SU-DHL-6 (cell line): Measurements from ENCODE around the gene SEMA3G.

Source experiments
- H2AFZ ChIP-seq: fragments of 200-600 bp; sonication (generic); 2 replicates; pipeline ENCODE4 v1.6.1; 2014; ENCODE audit warnings: low read depth, mild to moderate bottlenecking, moderate library complexity, mixed read lengths, antibody characterized with exemption, low read length; ENCODE audit not compliant: severe bottlenecking
- H3F3A ChIP-seq: fragments of 200-600 bp; shearing (Covaris generic); 2 replicates; pipeline ENCODE4 v1.6.0; 2016; ENCODE audit warnings: antibody characterized with exemption, mild to moderate bottlenecking; ENCODE audit not compliant: insufficient read depth
- H3K27ac ChIP-seq: fragments of 200-600 bp; sonication (generic); 2 replicates; pipeline ENCODE4 v1.5.1; 2016; ENCODE audit warnings: low read depth, mild to moderate bottlenecking, low read length, moderate library complexity, mixed read lengths
- H3K27me3 ChIP-seq: fragments of 200-600 bp; sonication (generic), shearing (Covaris generic); 2 replicates; pipeline ENCODE4 v1.6.0; 2014; ENCODE audit warnings: mild to moderate bottlenecking, low read length
- H3K36me3 ChIP-seq: fragments of 200-600 bp; sonication (generic); 2 replicates; pipeline ENCODE4 v1.6.1; 2014; ENCODE audit warnings: mild to moderate bottlenecking, low read length, mixed read lengths
- H3K4me2 ChIP-seq: fragments of 300-600, 200-600 bp; shearing (Covaris generic), sonication (generic); 2 replicates; pipeline ENCODE4 v1.6.0; 2014; ENCODE audit warnings: low read length, low read depth, mild to moderate bottlenecking; ENCODE audit not compliant: poor library complexity, severe bottlenecking
- H3K4me3 ChIP-seq: fragments of 200-600 bp; sonication (generic); 2 replicates; pipeline ENCODE4 v1.5.1; 2014; ENCODE audit warnings: antibody characterized with exemption, low read length, mild to moderate bottlenecking, mixed read lengths; ENCODE audit not compliant: insufficient read depth, poor library complexity, severe bottlenecking
- H3K79me2 ChIP-seq: fragments of 200-600 bp; sonication (generic); 2 replicates; pipeline ENCODE4 v1.6.1; 2014; ENCODE audit warnings: mild to moderate bottlenecking, low read length, moderate library complexity; ENCODE audit not compliant: insufficient read depth
- H3K9ac ChIP-seq: fragments of 200-600 bp; sonication (generic); 2 replicates; pipeline ENCODE4 v1.7.0; 2014; ENCODE audit warnings: mild to moderate bottlenecking, low read length
- H3K9me2 ChIP-seq: fragments of 200-600 bp; sonication (generic); replicated peaks from 2 replicates; pipeline ENCODE4 v1.6.1; 2014; ENCODE audit warnings: low read length; ENCODE audit not compliant: insufficient read depth
- H3K9me3 ChIP-seq: fragments of 200-600 bp; sonication (generic); 2 replicates; pipeline ENCODE4 v1.6.1; 2014; ENCODE audit warnings: low read length, mixed read lengths; ENCODE audit not compliant: insufficient read depth
- H4K20me1 ChIP-seq: fragments of 200-600 bp; sonication (generic); 2 replicates; pipeline ENCODE4 v1.6.1; 2014; ENCODE audit warnings: low read depth, mild to moderate bottlenecking, antibody characterized with exemption, low read length, moderate library complexity, mixed read lengths
- CTCF ChIP-seq: fragments of 200-600 bp; sonication (generic); IDR thresholded peaks from one replicate; pipeline ENCODE4 v1.5.1; 2017; ENCODE audit warnings: antibody characterized with exemption, mild to moderate bottlenecking, low read length, moderate library complexity; ENCODE audit not compliant: insufficient read depth, poor library complexity, severe bottlenecking
- EZH2phosphoT487 ChIP-seq: fragments of 200-600 bp; sonication (generic), shearing (Covaris generic); conservative IDR thresholded peaks from 2 replicates; pipeline ENCODE4 v1.6.1; 2018; ENCODE audit warnings: mild to moderate bottlenecking, antibody characterized with exemption, low read length, moderate library complexity, mixed read lengths

Gene SEMA3G

GRCh38 chr3:52484680-52485461 is 40.0 kb upstream of the SEMA3G start:
- Histone ChIP-seq H3K36me3 (no peaks in the 10 kb centered on the region), H3K4me2 (no peak overlapping the region)

GRCh38 chr3:52483577-52484381 is 38.9 kb upstream of the SEMA3G start:
- H3K4me3 ChIP-seq, result no peak overlapping the region
- H4K20me1 ChIP-seq, result no peaks in the 10 kb centered on the region
- no peaks in the 10 kb centered on the region for H3F3A ChIP-seq
- H3K79me2 ChIP-seq, result no peaks in the 10 kb centered on the region
- no peaks in the 10 kb centered on the region for H3K36me3 ChIP-seq
- TF ChIP-seq CTCF, result no peak
- TF ChIP-seq EZH2phosphoT487, result no peak
- no peaks in the 10 kb centered on the region for H3K27me3 ChIP-seq
- H3K9me2 ChIP-seq, result no peaks in the 10 kb centered on the region
- H3K27ac ChIP-seq, result no peak overlapping the region
- H3K4me2 ChIP-seq, result no peak overlapping the region
- no peak overlapping the region for H3K9ac ChIP-seq
- H2AFZ ChIP-seq, result no peak overlapping the region
- no peaks in the 10 kb centered on the region for H3K9me3 ChIP-seq

More at GRCh38 chr3:52484680-52485461, 40.0 kb upstream of the SEMA3G start:
- no peak for TF ChIP-seq CTCF
- no peak for TF ChIP-seq EZH2phosphoT487
- Histone ChIP-seq H2AFZ (no peak overlapping the region), H3K27ac (no peak overlapping the region), H3K9ac (no peak overlapping the region), H3K9me3 (no peaks in the 10 kb centered on the region), H3K79me2 (no peaks in the 10 kb centered on the region), H3K9me2 (no peaks in the 10 kb centered on the region), H3K4me3 (no peak overlapping the region), H3F3A (no peaks in the 10 kb centered on the region), H4K20me1 (no peaks in the 10 kb centered on the region), H3K27me3 (no peaks in the 10 kb centered on the region)

- Histone ChIP-seq H3K36me3 (no peaks in the 10 kb centered on the region), H2AFZ (no peak overlapping the region), H3K9me3 (no peaks in the 10 kb centered on the region), H4K20me1 (no peaks in the 10 kb centered on the region), H3K9ac (no peak overlapping the region), H3F3A (no peaks in the 10 kb centered on the region), H3K4me3 (no peak overlapping the region), H3K9me2 (no peaks in the 10 kb centered on the region), H3K27me3 (no peaks in the 10 kb centered on the region), H3K79me2 (no peaks in the 10 kb centered on the region), H3K27ac (no peak overlapping the region), H3K4me2 (no peak overlapping the region)
- TF ChIP-seq EZH2phosphoT487 (no peak), CTCF (no peak)
Observed at GRCh38 chr3:52483081-52483480, 38.2 kb upstream of the SEMA3G start.
